GM12891 (cell line): Measurements from ENCODE around the gene SSH2.

Experiments
- DNase-seq: peaks from one replicate; pipeline ENCODE4 v3.0.0; 2011; ENCODE audit warnings: low spot score; ENCODE audit not compliant: insufficient read length
- FAIRE-seq: peaks from 2 replicates; lab custom pipeline; 2011; peaks lifted over from hg19 to GRCh38; lab: Jason Lieb, UNC
- PAX5 ChIP-seq: IDR thresholded peaks from 2 replicates; pipeline ENCODE4 v1.6.1; 2011; ENCODE audit warnings: low read length, moderate library complexity, mild to moderate bottlenecking; ENCODE audit not compliant: insufficient read depth, severe bottlenecking
- POLR2A ChIP-seq: IDR thresholded peaks from 2 replicates; pipeline ENCODE4 v1.6.1; 2011; ENCODE audit warnings: low read depth, low read length, control low read depth
- POLR2AphosphoS5 ChIP-seq: IDR thresholded peaks from 2 replicates; pipeline ENCODE4 v1.6.1; 2011; ENCODE audit warnings: low read depth, low read length, control low read depth
- POU2F2 ChIP-seq: IDR thresholded peaks from 2 replicates; pipeline ENCODE4 v1.6.1; 2011; ENCODE audit warnings: low read depth, mild to moderate bottlenecking, control low read depth, low read length, moderate library complexity
- SPI1 ChIP-seq: IDR thresholded peaks from 2 replicates; pipeline ENCODE4 v1.6.1; 2011; ENCODE audit warnings: low read depth, low read length, control low read depth
- TAF1 ChIP-seq: IDR thresholded peaks from 2 replicates; pipeline ENCODE4 v1.6.1; 2011; ENCODE audit warnings: low read depth, low read length, control low read depth

Gene SSH2

DNA sequence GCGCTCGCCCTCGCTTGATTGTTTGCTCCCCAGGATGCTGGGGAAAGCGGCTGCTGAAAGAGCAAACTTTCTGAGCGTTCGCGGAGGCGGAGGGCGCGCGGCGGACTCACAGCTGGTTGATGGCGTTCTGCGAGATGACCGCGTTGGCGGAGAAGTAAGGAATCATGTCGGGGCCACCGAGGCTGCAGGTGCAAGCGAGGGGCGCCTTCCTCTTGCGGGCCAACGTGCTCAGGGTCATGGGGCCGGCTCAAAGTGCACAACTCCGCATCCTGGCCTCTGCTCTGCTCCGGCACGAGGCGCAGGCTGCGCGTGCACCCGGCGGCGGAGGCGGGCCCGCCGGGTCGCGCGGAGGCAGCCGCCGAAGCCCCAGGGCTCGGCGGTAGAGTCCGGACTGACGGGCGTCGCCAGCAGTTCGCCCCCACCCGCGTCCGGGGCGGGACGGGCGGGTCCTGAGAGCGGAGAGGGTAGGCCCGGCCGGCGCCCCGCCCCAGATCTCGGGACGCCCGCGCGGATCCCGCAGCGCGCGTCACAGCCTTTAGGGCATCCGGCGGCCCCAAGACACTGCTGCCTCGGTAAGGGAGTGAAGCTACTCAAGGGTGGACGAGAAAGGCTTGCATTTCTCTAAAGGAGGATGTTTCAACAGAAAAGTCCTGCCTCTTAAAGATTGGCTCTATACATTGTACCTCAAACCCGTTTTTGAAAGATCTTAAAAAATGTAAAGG lies 168.8 kb downstream of the SSH2 start:
- peak; percentile 77 for DNase-seq
- no peak for FAIRE-seq
- TF ChIP-seq POLR2A (peak; percentile 76), PAX5 (no peak), POU2F2 (peak; percentile 48), POLR2AphosphoS5 (peak; percentile 76), SPI1 (no peak), TAF1 (peak; percentile 62; the same call in 1 of the 2 replicates)

DNA sequence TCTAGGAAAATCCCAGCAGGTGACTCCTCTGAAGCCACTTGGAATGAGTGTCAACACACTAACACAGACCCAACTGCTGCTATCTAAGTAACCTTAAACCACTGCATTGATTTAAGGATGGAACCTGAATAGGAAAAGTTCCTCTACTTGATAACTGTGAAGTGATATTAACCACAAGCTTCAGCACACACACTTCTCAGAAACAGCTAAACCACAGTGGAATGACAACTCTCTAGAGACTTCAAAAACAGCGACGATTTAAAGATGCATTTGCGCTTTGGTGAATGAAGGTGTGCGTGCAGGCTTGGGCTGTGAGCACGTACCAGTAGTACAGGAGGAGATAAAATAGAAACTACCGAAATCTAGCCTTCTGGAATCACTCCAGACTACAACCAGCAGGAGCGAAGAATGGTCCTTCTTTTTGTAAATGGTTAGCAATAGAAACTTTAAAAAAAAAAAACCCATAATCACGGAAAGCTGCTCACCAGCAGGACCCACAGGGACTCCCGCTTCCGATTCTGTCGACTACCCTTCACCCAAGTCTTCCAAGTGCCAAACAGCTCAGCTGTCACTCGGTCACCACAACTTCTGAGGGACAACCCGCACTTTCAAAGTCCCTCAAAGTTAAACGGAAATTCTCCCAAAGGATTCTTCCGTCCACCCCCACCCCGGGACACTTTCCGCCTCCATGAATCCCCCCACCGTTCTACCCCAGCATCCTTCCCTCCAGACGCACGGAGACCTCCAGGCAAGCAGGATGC lies 169.6 kb downstream of the SSH2 start:
- no peak for DNase-seq
- TF ChIP-seq TAF1 (peak; percentile 51; the same call in 1 of the 2 replicates), SPI1 (no peak), POLR2A (peak; percentile 46; the same call in 1 of the 2 replicates)
- FAIRE-seq: peak; percentile 96

DNA sequence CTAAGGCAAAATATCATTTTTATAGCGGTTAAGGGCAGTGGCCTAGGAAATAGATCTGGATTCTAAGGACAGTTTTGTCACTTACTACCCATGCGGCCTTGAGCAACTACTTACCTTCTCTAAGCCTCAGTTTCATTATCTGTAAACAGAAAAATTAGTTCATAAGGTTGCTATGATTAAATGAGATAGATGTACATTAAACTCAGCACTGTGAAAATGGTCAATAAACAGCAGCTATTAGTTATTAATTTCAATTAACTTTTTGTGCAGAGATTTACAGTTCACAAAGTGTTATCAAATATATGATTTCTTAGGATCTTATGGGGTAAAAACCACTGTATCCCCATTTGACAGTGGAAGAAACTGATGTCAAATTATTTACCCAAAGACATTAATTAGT lies 171.8 kb downstream of the SSH2 start:
- TF ChIP-seq POU2F2: no peak
- no peak for DNase-seq
- FAIRE-seq: no peak

DNA sequence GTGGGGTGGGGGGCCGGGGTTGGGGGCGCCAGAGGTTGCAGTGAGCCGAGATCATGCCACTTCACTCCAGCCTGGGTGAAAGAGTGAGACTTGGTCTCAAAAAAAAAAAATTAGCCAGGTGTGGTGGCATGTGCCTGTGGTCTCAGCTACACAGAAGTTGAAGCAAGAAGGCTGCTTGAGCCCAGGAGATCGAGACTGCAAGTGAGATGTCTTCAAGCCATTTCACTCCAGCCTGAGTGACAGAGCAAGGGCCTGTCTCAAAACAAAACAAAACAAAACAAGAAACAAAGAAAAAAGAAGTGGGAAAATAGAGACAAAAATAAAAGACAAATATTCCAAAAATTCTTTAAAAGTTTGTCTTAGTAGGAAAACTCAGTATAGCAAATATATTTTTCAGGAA lies 172.2 kb downstream of the SSH2 start:
- TF ChIP-seq SPI1 (no peak), POU2F2 (no peak), POLR2AphosphoS5 (no peak), PAX5 (no peak), TAF1 (no peak), POLR2A (no peak)
- FAIRE-seq: peak; percentile 85
- no peak for DNase-seq

DNA sequence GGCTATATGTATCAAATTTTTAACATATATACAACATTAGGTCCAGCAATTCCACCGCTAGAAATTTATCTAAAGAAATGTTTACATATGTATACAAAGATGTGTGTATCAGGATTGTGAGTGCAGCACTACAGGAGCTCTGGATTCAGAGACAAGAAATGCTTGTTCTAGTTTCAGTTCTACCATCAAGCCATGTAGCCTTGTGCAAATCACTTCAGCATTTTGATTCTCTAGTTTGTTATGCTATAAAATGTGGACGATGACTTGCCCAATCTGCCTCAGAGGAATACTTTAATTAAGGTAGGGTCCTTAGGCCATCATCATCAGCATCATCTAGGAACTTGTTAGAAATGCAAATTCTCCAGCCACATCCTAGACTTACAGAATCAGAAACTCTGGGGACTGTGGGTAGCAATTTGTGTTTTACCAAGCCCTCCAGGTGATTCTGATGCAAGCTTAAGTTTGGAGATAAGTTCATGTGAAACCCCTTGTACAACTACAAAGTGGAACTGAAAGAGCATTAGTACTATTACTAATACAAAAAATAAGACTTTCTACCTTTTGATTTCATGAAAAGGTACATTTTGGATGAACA lies 176.1 kb downstream of the SSH2 start:
- DNase-seq: no peak
- FAIRE-seq: peak; percentile 79

DNA sequence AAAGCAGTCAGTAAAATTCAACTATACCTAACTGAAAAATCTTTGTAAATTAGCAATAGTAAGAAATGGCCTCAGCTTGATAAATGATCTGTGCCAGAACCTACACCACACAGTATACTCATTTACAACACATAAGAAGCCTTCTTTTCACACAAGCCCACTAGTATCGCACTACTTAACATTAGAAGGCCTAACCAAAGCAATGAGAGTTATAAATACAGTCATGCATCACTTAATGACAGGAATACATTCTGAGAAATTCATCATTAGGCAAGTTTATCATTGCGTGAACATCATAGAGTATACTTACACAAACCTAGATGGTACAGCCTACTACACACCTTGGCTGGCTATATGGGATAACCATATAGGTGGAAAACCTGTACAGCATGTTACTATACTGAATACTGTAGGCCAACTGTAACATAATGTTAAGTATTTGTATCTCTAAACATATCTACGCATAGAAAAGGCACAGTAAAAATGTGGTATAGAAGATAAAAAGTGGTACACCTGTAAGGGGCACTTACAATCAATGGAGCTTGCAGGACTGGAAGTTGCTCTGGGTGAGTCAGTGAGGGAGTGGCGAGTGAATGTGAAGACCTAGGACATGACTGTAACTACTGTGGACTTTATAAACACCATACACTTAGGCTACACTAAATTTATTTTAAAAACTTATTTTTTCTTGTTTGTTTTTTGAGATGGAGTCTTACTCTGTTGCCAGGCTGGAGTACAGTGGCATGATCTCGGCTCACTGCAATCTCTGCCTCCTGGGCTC lies 180.8 kb downstream of the SSH2 start:
- DNase-seq: no peak
- no peak for TF ChIP-seq PAX5
- no peak for TF ChIP-seq POLR2A
- no peak for TF ChIP-seq POLR2AphosphoS5
- no peak for TF ChIP-seq TAF1
- no peak for TF ChIP-seq SPI1
- TF ChIP-seq POU2F2: no peak
- FAIRE-seq: peak; percentile 80

More for the DNA sequence above, 176.1 kb downstream of the SSH2 start:
- TF ChIP-seq SPI1 (peak; percentile 70), POLR2AphosphoS5 (no peak), POU2F2 (peak; percentile 29; the same call in 1 of the 2 replicates)

DNA sequence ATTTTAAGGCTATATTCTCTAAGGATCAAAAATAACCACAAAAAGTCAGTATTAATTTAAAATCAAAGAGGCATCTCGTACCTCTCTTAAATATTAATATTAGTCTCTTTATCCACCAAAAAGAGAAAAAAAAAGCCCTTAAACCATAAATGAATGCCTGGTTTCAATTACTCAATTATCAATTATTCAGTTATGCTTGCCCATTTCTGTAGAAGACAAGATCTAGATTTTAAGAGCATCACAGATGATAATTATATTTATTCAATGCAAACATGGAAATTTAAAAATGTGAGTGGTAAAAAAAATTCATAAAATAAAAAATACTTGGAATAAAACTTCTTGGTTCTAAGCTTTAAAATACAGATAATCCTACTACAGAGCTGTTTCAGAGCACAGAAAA lies 181.6 kb downstream of the SSH2 start:
- DNase-seq: no peak
- TF ChIP-seq POLR2A (no peak), POU2F2 (no peak), SPI1 (no peak), PAX5 (no peak), POLR2AphosphoS5 (no peak), TAF1 (no peak)
- no peak for FAIRE-seq

DNA sequence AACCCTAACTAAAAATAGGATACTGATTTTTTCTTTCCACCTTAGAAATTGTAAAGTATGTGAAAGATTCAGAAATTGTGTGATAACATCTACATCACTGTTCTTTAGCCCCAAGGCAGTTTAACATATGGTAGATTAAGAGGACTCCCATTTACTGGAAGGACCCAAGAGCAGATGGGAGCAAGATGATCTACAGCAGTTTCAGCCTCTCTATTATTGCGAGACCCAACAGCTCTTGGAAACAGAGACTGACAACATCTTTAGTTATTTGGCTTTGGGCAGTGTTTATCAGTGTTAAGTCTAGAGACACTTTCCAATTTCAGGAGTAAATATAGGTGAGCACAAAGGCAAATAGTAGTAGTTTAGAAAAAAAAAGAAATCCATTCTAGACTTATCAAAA lies 182.4 kb downstream of the SSH2 start:
- no peak for DNase-seq
- no peak for FAIRE-seq
- no peak for TF ChIP-seq TAF1
- no peak for TF ChIP-seq POLR2A
- TF ChIP-seq POLR2AphosphoS5: no peak
- no peak for TF ChIP-seq POU2F2
- no peak for TF ChIP-seq SPI1
- no peak for TF ChIP-seq PAX5

DNA sequence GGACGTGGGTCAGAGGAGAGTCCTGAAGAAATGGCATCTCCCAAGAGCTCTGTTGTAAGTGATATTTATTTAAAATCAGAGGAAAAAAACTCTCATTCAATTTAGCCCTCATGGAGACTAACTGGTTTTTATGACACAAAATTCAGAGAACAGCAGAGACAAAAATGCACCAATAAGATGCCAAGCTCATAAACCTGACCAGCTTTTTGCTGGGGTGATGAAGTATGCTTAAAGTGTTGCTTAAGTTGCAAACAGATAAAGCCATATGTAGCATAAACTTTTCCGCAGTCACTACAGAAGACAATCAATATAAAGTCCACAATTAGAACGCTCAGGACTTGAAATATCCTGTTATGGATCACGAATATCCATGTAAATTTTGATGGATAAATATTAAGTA lies 183.4 kb downstream of the SSH2 start:
- DNase-seq (no peak), FAIRE-seq (no peak)
- TF ChIP-seq POLR2AphosphoS5 (no peak), POU2F2 (no peak), SPI1 (no peak), TAF1 (no peak), PAX5 (no peak), POLR2A (no peak)
